ENCODE data around the gene ZCWPW1.

GRCh38 chr7:100431286-100431735 is 2.8 kb upstream of the ZCWPW1 start:
- no peak for TF ChIP-seq CTCF (IDR thresholded peaks at IDR 0.05; ENCODE audit: low read depth, low read length)
- no peak for TF ChIP-seq MAX (IDR thresholded peaks at IDR 0.05; ENCODE audit: low read depth, low read length)
- no peak for TF ChIP-seq POLR2A (IDR thresholded peaks at IDR 0.05; ENCODE audit: extremely low read depth, insufficient read length)
